Measurements from ENCODE around the gene STARD3NL.

DNA sequence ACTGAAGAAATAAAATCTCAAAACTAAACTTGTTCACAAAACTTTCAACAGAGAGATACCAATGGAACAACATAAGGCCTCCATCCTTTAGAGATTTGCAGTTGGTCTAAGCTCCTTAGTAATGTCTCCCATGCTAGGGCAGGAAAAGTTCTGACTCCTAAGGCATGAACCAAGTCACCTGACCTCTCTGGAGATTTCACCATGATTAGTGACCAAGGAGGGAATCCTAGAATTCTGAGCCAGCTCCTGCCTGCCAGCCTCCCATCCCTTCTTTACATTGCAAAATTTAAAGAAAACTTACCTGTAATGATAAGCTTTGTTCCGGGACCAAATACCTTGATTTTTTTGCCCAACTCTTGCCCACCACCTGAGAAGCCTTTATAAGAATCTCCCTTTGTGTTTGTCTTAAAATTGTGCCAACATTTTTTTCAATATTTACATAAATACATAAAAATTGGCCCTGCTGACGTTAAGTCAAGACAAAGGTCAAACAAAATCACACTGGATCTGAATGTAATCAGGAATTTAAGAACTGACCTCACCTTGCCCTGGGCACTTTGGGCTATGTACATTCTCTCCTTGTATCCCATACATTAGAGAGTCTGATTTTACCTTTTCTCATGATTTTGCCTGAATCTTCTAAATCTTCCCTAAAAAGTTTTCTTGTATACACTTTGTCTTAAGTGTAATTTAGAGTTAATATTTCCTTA lies 95.4 kb downstream of the STARD3NL start, which contains the start of gene TARP:
- TF ChIP-seq, protein P1, sequence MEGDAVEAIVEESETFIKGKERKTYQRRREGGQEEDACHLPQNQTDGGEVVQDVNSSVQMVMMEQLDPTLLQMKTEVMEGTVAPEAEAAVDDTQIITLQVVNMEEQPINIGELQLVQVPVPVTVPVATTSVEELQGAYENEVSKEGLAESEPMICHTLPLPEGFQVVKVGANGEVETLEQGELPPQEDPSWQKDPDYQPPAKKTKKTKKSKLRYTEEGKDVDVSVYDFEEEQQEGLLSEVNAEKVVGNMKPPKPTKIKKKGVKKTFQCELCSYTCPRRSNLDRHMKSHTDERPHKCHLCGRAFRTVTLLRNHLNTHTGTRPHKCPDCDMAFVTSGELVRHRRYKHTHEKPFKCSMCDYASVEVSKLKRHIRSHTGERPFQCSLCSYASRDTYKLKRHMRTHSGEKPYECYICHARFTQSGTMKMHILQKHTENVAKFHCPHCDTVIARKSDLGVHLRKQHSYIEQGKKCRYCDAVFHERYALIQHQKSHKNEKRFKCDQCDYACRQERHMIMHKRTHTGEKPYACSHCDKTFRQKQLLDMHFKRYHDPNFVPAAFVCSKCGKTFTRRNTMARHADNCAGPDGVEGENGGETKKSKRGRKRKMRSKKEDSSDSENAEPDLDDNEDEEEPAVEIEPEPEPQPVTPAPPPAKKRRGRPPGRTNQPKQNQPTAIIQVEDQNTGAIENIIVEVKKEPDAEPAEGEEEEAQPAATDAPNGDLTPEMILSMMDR (optimal IDR thresholded peaks at IDR 0.05 in 1 of 3, IDR thresholded peaks at IDR 0.05 in 1 of 3, conservative IDR thresholded peaks at IDR 0.05 in 1 of 3; ENCODE audit: extremely low read depth in 1 of 3, insufficient read depth in 2 of 3, low read length in 3 of 3), result no peak
- no peak for TF ChIP-seq EZH2 (IDR thresholded peaks at IDR 0.05; ENCODE audit: low read length)

Measured in keratinocyte (primary cell).